GM20000 (cell line): ENCODE measurements around the gene EMSY.

Experiments
- DNase-seq: peaks from one replicate; pipeline ENCODE4 v3.0.0; 2012; ENCODE audit warnings: low spot score
- TF ChIP-seq, protein P1 (sequence below): IDR thresholded peaks from 2 replicates; pipeline ENCODE4 v1.5.1; 2012; ENCODE audit warnings: mild to moderate bottlenecking, control low read depth; ENCODE audit errors: extremely low read depth, missing control alignments

The EMSY gene

DNA sequence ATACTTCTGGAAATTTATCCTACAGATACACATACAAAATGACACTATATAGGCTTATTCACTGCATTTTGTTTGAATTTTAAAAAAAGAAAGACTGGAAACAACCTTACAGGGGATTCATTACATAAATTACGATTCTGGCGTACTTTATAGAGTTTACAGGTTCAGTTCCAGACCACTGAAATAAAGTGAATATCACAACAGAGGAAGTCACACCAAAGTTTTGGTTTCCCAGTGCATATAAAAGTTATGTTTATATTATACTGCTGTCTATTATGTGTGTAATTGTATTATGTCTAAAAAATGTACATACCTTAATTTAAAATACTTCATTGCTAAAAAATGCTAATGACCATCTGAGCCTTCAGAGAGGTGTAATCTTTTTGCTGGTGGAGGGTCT lies 62.0 kb downstream of the EMSY start:
- TF ChIP-seq, protein P1, sequence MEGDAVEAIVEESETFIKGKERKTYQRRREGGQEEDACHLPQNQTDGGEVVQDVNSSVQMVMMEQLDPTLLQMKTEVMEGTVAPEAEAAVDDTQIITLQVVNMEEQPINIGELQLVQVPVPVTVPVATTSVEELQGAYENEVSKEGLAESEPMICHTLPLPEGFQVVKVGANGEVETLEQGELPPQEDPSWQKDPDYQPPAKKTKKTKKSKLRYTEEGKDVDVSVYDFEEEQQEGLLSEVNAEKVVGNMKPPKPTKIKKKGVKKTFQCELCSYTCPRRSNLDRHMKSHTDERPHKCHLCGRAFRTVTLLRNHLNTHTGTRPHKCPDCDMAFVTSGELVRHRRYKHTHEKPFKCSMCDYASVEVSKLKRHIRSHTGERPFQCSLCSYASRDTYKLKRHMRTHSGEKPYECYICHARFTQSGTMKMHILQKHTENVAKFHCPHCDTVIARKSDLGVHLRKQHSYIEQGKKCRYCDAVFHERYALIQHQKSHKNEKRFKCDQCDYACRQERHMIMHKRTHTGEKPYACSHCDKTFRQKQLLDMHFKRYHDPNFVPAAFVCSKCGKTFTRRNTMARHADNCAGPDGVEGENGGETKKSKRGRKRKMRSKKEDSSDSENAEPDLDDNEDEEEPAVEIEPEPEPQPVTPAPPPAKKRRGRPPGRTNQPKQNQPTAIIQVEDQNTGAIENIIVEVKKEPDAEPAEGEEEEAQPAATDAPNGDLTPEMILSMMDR: no peak
- no peak for DNase-seq

DNA sequence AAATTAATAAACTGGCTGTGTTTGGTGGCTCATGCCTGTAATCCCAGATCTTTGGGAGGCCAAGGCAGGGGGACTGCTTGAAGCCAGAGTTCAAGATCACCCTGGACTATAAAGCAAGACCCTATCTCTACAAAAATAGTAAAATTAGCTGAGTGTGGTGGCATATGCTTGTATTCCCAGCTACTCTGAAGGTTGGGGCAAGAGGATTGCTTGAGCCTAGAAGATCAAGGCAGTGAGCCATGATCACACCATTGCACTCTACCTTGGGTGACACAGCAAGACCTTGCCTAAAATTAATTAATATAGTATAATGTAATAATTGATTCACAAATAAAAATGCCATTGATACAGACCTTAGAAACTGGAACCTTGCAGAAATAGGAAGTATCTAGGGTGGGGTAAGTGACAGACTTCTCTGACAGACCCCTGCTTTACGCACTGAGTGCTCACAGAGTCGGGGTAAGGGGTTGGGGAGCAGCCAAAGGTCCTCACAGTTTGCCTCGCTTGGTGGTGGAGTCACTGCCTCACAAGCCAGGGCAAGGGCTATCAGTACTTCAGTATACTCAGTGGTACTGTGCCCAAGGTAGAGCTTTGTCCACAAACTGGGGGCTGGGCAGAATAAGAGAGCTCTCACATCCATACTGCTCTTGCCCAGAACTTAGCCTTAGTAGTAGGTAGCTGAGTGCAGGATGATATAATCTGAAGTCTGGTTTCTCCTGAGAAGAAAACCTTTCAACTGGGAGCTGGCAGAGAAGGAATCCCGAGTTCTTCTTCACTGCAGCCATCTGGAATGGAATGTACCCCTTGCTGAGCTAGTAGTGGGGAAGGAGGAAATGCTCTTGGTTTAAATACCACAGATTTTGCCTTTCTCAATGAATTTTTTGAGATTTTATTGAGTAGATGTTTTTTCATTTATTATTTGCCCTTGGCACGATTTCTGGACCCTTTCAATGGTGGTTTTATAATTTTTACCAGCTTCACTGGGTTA lies 65.5 kb downstream of the EMSY start:
- TF ChIP-seq, protein P1: no peak
- DNase-seq: no peak

DNA sequence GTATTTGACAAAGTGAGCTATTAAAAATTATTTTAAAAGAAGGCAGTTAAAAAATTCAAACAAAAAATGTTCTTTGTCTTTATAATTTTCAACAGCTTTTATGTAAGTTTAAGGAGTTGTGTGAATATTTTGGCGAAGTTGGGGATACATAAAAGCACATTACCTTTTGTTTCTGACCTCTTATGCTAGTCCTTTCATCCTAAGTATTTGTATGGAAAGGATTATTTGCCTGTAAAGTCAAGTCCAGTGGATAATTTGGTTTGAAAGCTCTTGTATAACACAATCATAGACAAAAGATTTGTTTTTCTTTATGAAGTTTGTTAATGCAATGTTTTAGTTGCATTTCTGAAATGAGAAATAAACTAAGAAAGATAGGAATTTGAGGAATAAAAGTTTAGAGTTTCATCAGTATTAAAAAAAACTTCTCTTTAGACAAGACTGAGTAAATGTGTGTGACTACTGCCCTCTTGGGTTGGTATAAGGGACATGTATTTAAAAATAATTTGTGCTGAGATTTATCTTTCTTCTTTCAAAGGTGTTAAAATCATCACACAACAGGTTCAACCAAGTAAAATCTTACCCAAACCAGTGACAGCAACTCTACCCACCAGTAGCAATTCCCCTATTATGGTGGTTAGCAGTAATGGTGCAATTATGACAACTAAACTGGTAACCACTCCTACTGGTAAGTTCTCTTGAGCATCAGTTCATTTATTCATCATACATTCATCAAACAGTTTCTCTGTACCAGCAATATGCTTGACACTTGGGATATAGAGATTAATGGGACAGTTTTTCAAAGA lies 68.2 kb downstream of the EMSY start:
- TF ChIP-seq, protein P1: no peak
- no peak for DNase-seq

DNA sequence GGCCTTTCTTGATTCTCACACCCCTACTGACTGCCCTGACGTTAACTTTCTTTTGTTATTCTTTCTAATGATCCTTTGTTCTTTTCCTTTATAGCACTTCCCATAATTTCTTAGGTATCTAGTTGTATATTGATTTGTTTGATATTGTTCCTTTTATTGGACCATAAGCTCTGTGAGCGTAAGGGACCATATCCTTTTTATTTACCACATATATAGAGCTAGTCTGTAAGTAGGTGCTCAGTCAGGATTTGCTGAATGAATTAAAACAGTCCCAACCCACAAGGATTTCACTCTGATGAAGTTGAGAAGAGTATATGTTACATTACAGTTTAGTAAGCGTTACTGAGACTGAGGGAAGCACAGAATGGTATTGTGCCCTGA lies 68.8 kb downstream of the EMSY start:
- DNase-seq: no peak
- TF ChIP-seq, protein P1: no peak

DNA sequence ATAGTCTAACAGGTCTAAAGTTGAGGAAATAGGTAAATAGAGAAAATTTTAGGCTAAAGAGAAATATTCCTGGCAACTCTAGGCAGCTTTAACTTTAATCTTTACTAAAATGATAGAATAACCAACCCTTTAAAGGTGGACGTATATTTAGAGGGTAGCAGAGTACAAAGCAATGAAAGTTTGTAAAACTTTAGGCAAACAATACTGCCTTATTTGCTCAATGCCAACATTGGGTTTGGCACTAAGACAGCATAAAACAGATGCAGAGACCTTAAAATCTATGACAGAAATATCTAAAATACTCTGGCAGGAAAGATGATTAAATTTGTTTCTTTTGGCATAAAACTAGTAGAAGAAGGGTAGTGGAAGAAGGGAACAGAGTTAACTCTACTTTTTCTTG lies 70.7 kb downstream of the EMSY start:
- TF ChIP-seq, protein P1: no peak
- no peak for DNase-seq

DNA sequence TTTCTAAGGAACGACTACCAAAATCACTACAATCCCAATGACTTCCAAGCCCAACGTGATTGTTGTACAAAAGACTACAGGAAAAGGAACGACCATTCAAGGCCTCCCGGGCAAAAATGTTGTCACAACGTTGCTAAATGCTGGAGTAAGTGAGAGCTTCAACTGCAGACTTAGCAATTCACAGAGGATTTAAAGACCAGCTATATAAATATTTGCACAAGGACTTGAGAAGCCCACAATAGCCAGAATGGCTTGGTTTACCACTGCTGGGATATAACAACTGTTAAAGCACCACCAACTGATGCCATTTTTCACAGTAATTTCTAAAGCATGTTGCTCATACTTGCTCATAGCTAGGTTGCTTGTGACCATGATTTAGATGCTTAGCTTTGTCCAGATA lies 78.3 kb downstream of the EMSY start:
- DNase-seq: no peak
- TF ChIP-seq, protein P1: no peak

DNA sequence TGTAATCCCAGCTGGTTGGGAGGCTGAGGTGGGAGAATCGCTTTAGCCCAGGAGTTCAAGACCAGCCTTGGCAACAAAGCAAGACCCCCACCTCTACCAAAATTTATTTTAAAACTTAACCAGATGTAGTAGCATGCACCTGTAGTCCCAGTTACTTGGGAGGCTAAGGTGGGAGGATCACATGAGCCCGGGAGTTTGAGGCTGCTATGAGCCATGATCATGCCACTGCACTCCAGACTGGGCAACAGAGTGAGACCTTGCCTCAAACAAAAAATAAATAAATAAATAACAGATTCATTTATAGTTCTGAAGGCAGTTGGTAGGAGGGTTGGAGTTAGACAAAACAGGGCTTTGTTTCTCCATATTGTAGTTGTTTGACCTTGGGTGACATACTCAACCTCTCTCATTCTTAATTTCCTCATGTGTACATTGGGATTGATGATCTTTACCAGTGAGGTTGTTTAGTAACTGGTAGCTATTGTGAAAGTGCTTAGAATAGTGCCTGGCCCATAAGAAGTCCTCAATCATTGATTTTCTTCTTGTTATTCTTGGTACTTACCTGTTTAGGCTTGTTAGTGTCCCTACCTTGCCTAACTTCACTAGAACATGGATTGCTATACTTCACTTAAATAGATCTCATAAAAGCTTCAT lies 79.1 kb downstream of the EMSY start:
- TF ChIP-seq, protein P1: no peak
- no peak for DNase-seq
